ENCODE measurements around the gene C16orf46.

The C16orf46 gene

GRCh38 chr16:81042821-81043220 lies 34.2 kb downstream of the C16orf46 start:
- peaks cover 15% of the 10 kb centered on the region for H3K36me3 ChIP-seq (ENCODE audit: control insufficient read depth, insufficient read depth, low read length)
- DNase-seq (ENCODE audit: extremely low read depth, insufficient read length) = no peak

GRCh38 chr16:81041696-81042095 lies 35.3 kb downstream of the C16orf46 start:
- no peak for DNase-seq (ENCODE audit: extremely low read depth, insufficient read length)
- Histone ChIP-seq H3K27me3 (replicated peaks; ENCODE audit: control insufficient read depth, insufficient read depth, low read length) (no peaks in the 10 kb centered on the region), H3K4me3 (replicated peaks; ENCODE audit: low read depth, low read length) (no peak overlapping the region), H3K36me3 (ENCODE audit: control insufficient read depth, insufficient read depth, low read length) (peaks cover 15% of the 10 kb centered on the region)
- TF ChIP-seq CTCF (IDR thresholded peaks at IDR 0.05; ENCODE audit: insufficient read depth, low read length, poor library complexity, severe bottlenecking) = no peak

More at GRCh38 chr16:81042821-81043220, 34.2 kb downstream of the C16orf46 start:
- H3K4me3 ChIP-seq (replicated peaks; ENCODE audit: low read depth, low read length) = no peak overlapping the region
- no peaks in the 10 kb centered on the region for H3K27me3 ChIP-seq (replicated peaks; ENCODE audit: control insufficient read depth, insufficient read depth, low read length)
- TF ChIP-seq CTCF (IDR thresholded peaks at IDR 0.05; ENCODE audit: insufficient read depth, low read length, poor library complexity, severe bottlenecking) = no peak

GRCh38 chr16:81040842-81041241 lies 36.2 kb downstream of the C16orf46 start:
- no peak for TF ChIP-seq CTCF (IDR thresholded peaks at IDR 0.05; ENCODE audit: insufficient read depth, low read length, poor library complexity, severe bottlenecking)
- Histone ChIP-seq H3K36me3 (ENCODE audit: control insufficient read depth, insufficient read depth, low read length) (peaks cover 13% of the 10 kb centered on the region), H3K4me3 (replicated peaks; ENCODE audit: low read depth, low read length) (no peak overlapping the region), H3K27me3 (replicated peaks; ENCODE audit: control insufficient read depth, insufficient read depth, low read length) (no peaks in the 10 kb centered on the region)
- no peak for DNase-seq (ENCODE audit: extremely low read depth, insufficient read length)

GRCh38 chr16:81040131-81040530 lies 36.9 kb downstream of the C16orf46 start:
- peaks cover 12% of the 10 kb centered on the region for H3K36me3 ChIP-seq (ENCODE audit: control insufficient read depth, insufficient read depth, low read length)
- DNase-seq (ENCODE audit: extremely low read depth, insufficient read length) = no peak
- no peaks in the 10 kb centered on the region for H3K27me3 ChIP-seq (replicated peaks; ENCODE audit: control insufficient read depth, insufficient read depth, low read length)
- H3K4me3 ChIP-seq (replicated peaks; ENCODE audit: low read depth, low read length) = no peak overlapping the region
- no peak for TF ChIP-seq CTCF (IDR thresholded peaks at IDR 0.05; ENCODE audit: insufficient read depth, low read length, poor library complexity, severe bottlenecking)

- no peaks in the 10 kb centered on the region for H3K27me3 ChIP-seq (replicated peaks; ENCODE audit: control insufficient read depth, insufficient read depth, low read length)
- peak overlapping the region; percentile 76 for H3K4me3 ChIP-seq (replicated peaks; ENCODE audit: low read depth, low read length)
- DNase-seq (ENCODE audit: extremely low read depth, insufficient read length) = no peak
- peaks cover 6% of the 10 kb centered on the region for H3K36me3 ChIP-seq (ENCODE audit: control insufficient read depth, insufficient read depth, low read length)
- TF ChIP-seq CTCF (IDR thresholded peaks at IDR 0.05; ENCODE audit: insufficient read depth, low read length, poor library complexity, severe bottlenecking) = no peak
Observed at GRCh38 chr16:81036751-81037350, 40.2 kb downstream of the C16orf46 start.
